HG03066 (cell line): ENCODE results near the gene FUOM.
"Not testable (repeated sequence)": the region's sequence is repeated elsewhere in the genome, so short reads cannot be mapped to it uniquely, and the experiment has no call there.

Source experiments
- ATAC-seq: cut with Tn5 transposase; IDR thresholded peaks from one replicate; pipeline ENCODE4 v1.9.1; 2021; ENCODE audit warnings: low read depth; ENCODE audit not compliant: unreplicated experiment

The FUOM gene

GRCh38 chr10:133388973-133389818 is 31.4 kb upstream of the FUOM start:
- peak; percentile 73 for ATAC-seq

- ATAC-seq: no peak
Measured at GRCh38 chr10:133388236-133388972, 30.6 kb upstream of the FUOM start.

- not testable (repeated sequence) for ATAC-seq
Measured at GRCh38 chr10:133386951-133387350, 29.1 kb upstream of the FUOM start.

GRCh38 chr10:133385214-133385613 is 27.4 kb upstream of the FUOM start:
- ATAC-seq: no peak

GRCh38 chr10:133384071-133384470 is 26.3 kb upstream of the FUOM start:
- no peak for ATAC-seq

- ATAC-seq: no peak
Measured at GRCh38 chr10:133383551-133383950, 25.7 kb upstream of the FUOM start.

DNA sequence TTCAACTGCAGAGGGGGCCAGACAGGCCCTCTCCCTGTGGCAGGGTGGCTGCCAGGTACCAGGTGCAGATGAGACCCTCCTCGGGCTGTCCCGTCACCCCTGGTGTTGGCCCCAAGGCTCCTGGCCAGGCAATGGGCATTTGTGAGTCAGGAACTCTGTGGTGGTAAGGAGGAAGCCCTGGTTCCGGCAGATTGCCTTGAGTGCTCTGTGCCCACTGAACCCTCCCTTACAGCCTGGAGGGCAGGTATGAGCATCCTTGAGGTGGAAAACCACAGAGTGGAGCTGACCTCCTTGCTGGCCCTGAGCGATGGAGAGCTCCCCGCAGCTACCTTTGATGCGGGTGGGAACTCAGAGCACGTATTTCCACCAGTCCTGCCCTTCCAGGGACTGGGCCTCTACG is 23.2 kb upstream of the FUOM start:
- no peak for ATAC-seq

GRCh38 chr10:133379801-133380666 is 22.2 kb upstream of the FUOM start:
- ATAC-seq: peak; percentile 4

- peak; percentile 46 for ATAC-seq
Measured at GRCh38 chr10:133379152-133379800, 21.5 kb upstream of the FUOM start, which contains the start of gene PAOX. Gene PAOX, plus strand, starts transcription at chr10:133379262. Its CDS starts 55 bp downstream, at chr10:133379317.

GRCh38 chr10:133378251-133379096 is 20.7 kb upstream of the FUOM start:
- ATAC-seq: peak; percentile 36

DNA sequence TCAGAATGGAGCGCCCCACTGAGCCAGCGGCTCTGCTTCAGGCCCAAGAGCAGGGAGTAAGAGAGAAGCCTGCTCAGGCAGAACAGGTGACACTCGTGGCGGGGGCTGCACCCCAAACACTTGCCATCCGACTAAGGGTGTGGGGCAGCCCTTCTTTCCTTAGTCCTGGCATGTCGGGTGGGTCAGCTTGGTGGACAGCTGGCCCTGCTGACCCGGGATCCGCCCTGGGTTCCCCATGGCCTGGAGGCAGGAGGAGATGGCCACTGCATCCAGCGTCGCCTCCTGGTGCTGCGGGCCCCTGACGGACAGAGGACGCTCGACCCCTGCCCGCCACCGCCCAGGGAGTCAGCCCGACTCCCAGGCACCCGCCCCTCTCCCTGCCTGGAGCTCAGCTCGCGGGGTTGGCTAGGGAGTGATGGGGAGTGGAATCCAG is 20.0 kb upstream of the FUOM start:
- ATAC-seq: no peak

DNA sequence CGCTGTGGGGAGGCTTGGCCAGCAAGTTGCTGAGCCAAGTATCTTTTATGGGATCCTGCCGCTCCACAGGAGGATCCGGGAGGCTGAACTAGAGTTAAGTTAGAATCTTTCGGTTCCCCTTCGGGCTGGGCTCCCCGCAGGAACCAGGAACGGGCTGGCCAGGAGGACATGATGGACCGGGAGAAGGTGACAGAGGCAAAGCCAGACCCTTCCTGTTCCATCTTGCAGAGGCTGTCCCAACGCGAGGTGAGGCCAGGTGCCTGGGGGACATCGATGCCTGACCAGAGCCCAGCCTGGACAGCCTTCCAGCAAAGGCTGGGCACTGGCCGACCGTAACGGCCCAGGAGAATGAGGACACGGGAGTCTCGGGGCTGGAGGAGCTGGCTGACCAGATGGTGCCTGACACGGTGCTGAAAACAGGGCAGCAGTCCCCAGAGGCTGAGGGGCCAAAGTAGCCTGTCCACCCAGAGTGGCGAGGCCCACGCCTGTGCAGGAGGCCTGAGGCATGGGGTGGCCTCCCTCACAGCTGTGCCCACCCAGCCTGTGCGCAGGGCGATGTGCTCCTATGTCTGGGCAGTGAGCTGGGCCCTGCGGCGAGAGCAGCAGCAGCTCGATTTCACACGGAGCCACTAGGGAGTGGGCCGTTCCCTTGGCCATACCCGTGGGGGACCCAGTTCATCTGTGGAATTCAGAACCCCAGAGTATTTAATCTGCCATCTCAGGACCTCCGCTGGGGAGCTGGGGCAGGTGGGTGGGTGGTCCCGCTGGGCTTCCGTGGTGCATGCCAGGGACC is 19.4 kb upstream of the FUOM start:
- no peak for ATAC-seq

DNA sequence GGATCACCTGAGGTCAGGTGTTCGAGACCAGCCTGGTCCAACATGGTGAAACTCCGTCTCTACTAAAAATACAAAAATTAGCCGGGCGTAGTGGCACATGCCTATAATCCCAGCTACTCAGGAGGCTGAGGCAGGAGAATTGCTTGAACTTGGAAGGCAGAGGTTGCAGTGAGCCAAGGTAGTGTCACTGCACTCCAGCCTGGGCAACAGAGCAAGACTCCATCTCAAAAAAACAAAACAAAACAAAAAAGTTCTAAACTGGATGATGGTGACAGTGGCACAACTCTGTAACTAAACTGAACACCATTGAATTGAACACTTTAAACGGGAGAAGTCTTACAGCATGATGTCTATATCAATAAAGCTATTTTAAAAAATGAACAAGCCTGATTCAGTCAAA is 18.4 kb upstream of the FUOM start:
- not testable (repeated sequence) for ATAC-seq

DNA sequence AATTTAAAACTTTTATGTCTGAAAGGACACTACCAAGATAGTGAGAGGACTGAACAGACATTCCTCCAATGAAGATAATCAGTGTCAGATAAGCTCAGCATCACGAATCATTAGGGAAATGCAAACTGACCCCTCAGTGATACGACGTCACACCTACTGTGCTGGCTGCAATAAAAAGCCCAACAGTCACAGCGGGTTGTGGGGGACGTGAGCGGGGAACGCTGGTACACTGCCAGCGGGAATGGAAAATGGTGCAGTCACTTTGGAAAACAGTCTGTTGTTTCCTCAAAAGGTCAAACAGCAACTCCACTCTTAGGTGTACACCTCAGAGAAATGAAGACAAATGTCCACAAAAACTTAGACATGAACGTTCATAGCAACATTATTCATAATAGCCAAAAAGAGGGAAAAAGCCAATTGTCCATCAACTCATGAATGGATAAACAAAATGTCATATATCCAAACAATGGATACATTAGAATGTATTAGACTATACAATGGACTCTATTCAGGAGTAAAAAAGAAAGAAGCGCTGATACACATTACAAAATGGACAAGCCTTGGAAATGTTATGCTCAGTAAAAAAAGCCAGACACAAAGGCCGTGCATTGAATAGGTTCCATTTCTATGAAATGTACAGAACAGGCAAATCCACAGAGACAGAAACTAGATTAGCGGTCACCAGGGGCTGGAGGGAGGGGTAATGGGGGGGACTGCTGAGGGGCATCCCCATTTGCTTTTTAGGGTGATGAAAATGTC is 17.7 kb upstream of the FUOM start:
- ATAC-seq: no peak

DNA sequence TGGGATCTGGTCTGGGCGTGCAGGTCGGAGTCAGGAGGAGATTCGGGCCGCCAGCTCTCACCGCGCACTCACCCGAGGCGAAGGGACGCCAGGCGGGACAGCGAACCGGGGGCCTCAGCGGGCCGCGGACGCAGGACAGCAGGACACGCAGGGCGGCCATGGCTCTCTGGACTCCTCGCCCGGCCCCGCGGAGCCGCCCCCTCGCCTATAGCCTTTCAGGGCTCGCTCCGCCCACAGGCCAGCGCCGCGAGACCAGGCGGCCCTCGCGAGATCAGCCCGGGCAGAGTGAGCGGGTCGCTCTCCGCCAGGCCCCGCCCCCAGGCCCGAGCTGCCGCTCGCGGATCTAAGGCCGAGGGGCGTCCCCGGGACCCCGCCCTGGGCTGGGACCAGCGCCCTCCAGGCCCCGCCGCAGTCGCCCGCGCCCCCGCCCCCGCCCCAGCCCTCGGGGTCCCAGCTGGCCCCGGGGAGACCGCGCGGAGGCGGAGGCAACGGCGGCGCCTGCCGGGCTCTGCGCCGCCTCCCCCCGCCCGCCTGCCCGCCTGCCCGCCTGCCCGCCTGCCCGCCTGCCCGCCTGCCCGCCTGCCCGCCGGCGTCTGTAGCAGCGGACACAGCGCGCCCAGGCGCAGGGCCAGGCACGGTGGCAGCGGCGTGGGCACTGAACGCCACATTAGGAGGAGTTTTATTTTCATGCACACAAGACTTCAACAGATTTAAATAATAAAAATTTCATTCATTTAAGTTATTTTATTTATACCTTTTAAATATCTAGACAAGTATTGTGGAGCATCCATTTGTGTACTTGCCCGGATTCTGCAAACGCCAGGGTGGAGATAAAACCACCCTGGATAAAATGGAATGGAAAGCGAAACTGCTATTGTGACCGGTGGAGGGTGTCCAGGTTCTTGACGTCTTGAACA is 15.6 kb upstream of the FUOM start, which contains the start of gene ECHS1:
Gene ECHS1 (minus strand): TSS at position 181 of the 917 bp plus-strand sequence. CDS start 21 bp downstream, at position 160.
- ATAC-seq: peak; percentile 95

DNA sequence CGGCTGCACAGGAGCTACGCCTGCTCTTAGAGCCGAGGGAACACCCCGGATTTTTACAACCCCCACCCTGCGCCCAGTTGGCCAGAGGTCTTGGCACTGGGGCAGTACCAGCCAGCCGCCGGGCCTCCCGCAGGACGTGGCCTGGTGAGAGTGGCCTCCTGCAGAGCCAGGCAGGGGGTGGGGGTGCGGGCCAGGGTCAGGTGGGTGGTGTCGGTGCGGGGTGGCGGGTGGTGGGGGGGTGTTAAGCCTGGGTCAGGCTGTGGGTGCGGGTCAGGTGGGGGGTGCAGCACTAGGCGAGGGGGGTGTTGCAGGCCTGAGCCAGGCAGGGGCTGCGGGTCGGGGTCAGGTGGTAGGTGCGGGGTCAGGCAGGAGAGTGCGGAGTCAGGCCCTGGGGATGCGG is 14.7 kb upstream of the FUOM start:
- ATAC-seq: no peak
